Measurements from ENCODE around the gene HOXB2. TPM values are rescaled to one million over a fixed set of nuclear protein-coding genes. Genes with fewer than 3 reads are reported as not detected.

Gene HOXB2
- total and polyA plus RNA-seq, 9 of the 15 experiments (the other 6 are each of a cell fraction or from before 2014, with no cell fraction given), result 2.1 to 97.7 (median 21.2) TPM

GRCh38 chr17:48577946-48578615 is 33.2 kb upstream of the HOXB2 start, which contains the start of gene HOXB4 (continued):
- TF ChIP-seq ZNF609 (CRISPR knock-in tag; IDR thresholded peaks at IDR 0.05; ENCODE audit: borderline replicate concordance) (no peak), MTA2 (IDR thresholded peaks at IDR 0.05; ENCODE audit: low read depth) (no peak)

- H3K79me2 ChIP-seq (ENCODE audit: control insufficient read depth, insufficient read depth, low read length), result peaks cover 98% of the 10 kb centered on the region
- peak overlapping the region; percentile 93 for H3K4me2 ChIP-seq (ENCODE audit: insufficient read depth, low read length)
- 0 out of 2 replicates have a peak overlapping the region, but pooled peaks have one; percentile 27 for H2AFZ ChIP-seq (ENCODE audit: low read depth, low read length)
- no TSS peak for BruUV-seq (replicated peaks)
- H3K9me1 ChIP-seq (ENCODE audit: control insufficient read depth, insufficient read depth, low read length), result no peaks in the 10 kb centered on the region
- DNase-seq (ENCODE audit: extremely low read depth in 1 of 4, low spot score in 3 of 4), result peak in 2 of 4 experiments; percentile 69 to 70
- H3K9ac ChIP-seq (ENCODE audit: insufficient read depth in 1 of 2, low read depth in 2 of 2, low read length in 2 of 2), result peak overlapping the region; percentile 95 to 97
- ChIA-PET POLR2A (interaction anchor here (0.7 to 1.2 kb wide), 5 partner anchors 14 to 75 kb away, joined by 3 to 5 read pairs (median 3); partner anchors contain the start of gene HOXB5), CTCF (ENCODE audit: low intra/inter-chr PET ratio) (interaction anchor here (0.6 kb wide), 1 partner anchor 12 kb away, joined by 3 read pairs; no protein-coding TSS in a partner anchor)
- peaks cover 41 to 53% of the 10 kb centered on the region in 2 experiments for H3K4me1 ChIP-seq (replicated peaks in 1 of 2; ENCODE audit: control insufficient read depth in 2 of 2, insufficient read depth in 2 of 2, low read length in 2 of 2)
- peaks cover 39% of the 10 kb centered on the region; the same call in 2 of the 3 replicates for H3K36me3 ChIP-seq (ENCODE audit: control insufficient read depth, insufficient read depth, low read length)
- ATAC-seq, result peak; percentile 0; the same call in 2 of the 3 replicates
- H3K27ac ChIP-seq (ENCODE audit: extremely low read depth, low read depth, low read length), result peak overlapping the region; percentile 95
- peak; percentile 56 for FAIRE-seq
- intact Hi-C loops (cut with micrococcal nuclease) (no loop called here), in situ Hi-C loops (cut with MboI) (no loop called here)
- no peaks in the 10 kb centered on the region for H3K27me3 ChIP-seq (ENCODE audit: control insufficient read depth in 2 of 2, insufficient read depth in 2 of 2, low read length in 2 of 2)
- WGBS (ENCODE audit: insufficient coverage, low coverage, missing lambda C conversion rate), result under 1% methylated on average over 19 of the region's 19 CpGs
- H4K20me1 ChIP-seq (replicated peaks; ENCODE audit: control insufficient read depth, insufficient read depth, low read length), result no peaks in the 10 kb centered on the region
- H3K9me3 ChIP-seq (replicated peaks; ENCODE audit: control insufficient read depth, insufficient read depth, low read depth, low read length), result no peaks in the 10 kb centered on the region
- H3K4me3 ChIP-seq, result peak overlapping the region; percentile 71
- no peak for TF ChIP-seq ZNF507 (tag; conservative IDR thresholded peaks at IDR 0.05)
- no peak for TF ChIP-seq RAD21 (CRISPR knock-in tag; conservative IDR thresholded peaks at IDR 0.05 in 1 of 2, IDR thresholded peaks at IDR 0.05 in 1 of 2)
- TF ChIP-seq BCL6 (CRISPR knock-in tag; IDR thresholded peaks at IDR 0.05), result no peak
- TF ChIP-seq SNIP1 (IDR thresholded peaks at IDR 0.05; ENCODE audit: low read depth), result no peak
- TF ChIP-seq ATF2 (CRISPR knock-in tag; IDR thresholded peaks at IDR 0.05), result no peak
- no peak for TF ChIP-seq HNRNPL (IDR thresholded peaks at IDR 0.05; ENCODE audit: low read depth, low read length)
- TF ChIP-seq ZSCAN29 (IDR thresholded peaks at IDR 0.05), result no peak
These were observed 32.5 kb upstream of the HOXB2 start for GRCh38 chr17:48577330-48577945.
